ENCODE data around the gene PCDHGB5. TPM values are rescaled to one million over a fixed set of nuclear protein-coding genes. Genes with fewer than 3 reads are reported as not detected.

The PCDHGB5 gene
- total and polyA plus RNA-seq, 2 of the 13 experiments (the other 11 are each of a cell fraction or from before 2014, with no cell fraction given), result 0.08 to 0.44 TPM

- CTCF ChIA-PET (ENCODE audit: low intra/inter-chr PET ratio, low total read pairs), result no interaction called here
Measured at GRCh38 chr5:141384471-141385267, 13.1 kb upstream of the PCDHGB5 start.

More at GRCh38 chr5:141384471-141385267, 13.1 kb upstream of the PCDHGB5 start:
- Histone ChIP-seq H4K20me1 (ENCODE audit: insufficient read depth, low read length) (no peaks in the 10 kb centered on the region), H3K4me3 (replicated peaks in 1 of 3; ENCODE audit: insufficient read depth in 1 of 3, low read depth in 2 of 3, low read length in 3 of 3) (no peak overlapping the region), H3K27ac (ENCODE audit: extremely low read length, insufficient read depth, low read length) (no peak overlapping the region), H3K4me2 (ENCODE audit: low read depth, low read length) (no peak overlapping the region), H3K4me1 (ENCODE audit: insufficient read depth, low read length) (peaks cover 5% of the 10 kb centered on the region; the same call in 1 of the 2 replicates), H3K9ac (ENCODE audit: insufficient read depth, low read depth, low read length) (no peak overlapping the region), H3K9me3 (ENCODE audit: low read length) (peaks cover 10% of the 10 kb centered on the region; the same call in 1 of the 2 replicates), H2AFZ (ENCODE audit: low read length) (no peak overlapping the region), H3K36me3 (replicated peaks in 1 of 2; ENCODE audit: control insufficient read depth in 1 of 2, insufficient read depth in 2 of 2, low read length in 2 of 2) (no peaks in the 10 kb centered on the region), H3K79me2 (ENCODE audit: insufficient read depth, low read length) (no peaks in the 10 kb centered on the region), H3K27me3 (ENCODE audit: control insufficient read depth in 1 of 2, insufficient read depth in 2 of 2, low read length in 2 of 2) (no peaks in the 10 kb centered on the region)
- no peak for ATAC-seq
- in situ Hi-C loops (cut with HindIII; ENCODE audit: extremely low pct_ligation_motif_present, low pct_unique_long_range_greater_than_20kb) (no loop called here), intact Hi-C loops (cut with micrococcal nuclease; ENCODE audit: unreplicated experiment) (no loop called here)
- 56% methylated on average over 7 of the region's 43 CpGs for WGBS (ENCODE audit: low lambda C conversion rate)
- no peak for DNase-seq (ENCODE audit: low spot score)
- TF ChIP-seq SNAI1 (CRISPR knock-in tag; IDR thresholded peaks at IDR 0.05; ENCODE audit: borderline replicate concordance), result no peak
- no peak for TF ChIP-seq ZNF501 (CRISPR knock-in tag; IDR thresholded peaks at IDR 0.05)
- TF ChIP-seq NKX3-1 (CRISPR knock-in tag; IDR thresholded peaks at IDR 0.05), result no peak
- no peak for TF ChIP-seq ZNF567 (CRISPR knock-in tag; IDR thresholded peaks at IDR 0.05; ENCODE audit: borderline replicate concordance)
- no peak for TF ChIP-seq TFDP1 (CRISPR knock-in tag; IDR thresholded peaks at IDR 0.05; ENCODE audit: borderline replicate concordance)
- TF ChIP-seq NR3C1 (CRISPR knock-in tag; IDR thresholded peaks at IDR 0.05), result no peak
- no peak for TF ChIP-seq FOSL2 (CRISPR knock-in tag; IDR thresholded peaks at IDR 0.05)
- TF ChIP-seq MED13 (CRISPR knock-in tag; IDR thresholded peaks at IDR 0.05), result no peak
- no peak for TF ChIP-seq ZEB1 (IDR thresholded peaks at IDR 0.05; ENCODE audit: insufficient replicate concordance, low read depth)
- TF ChIP-seq KAT7 (CRISPR knock-in tag; IDR thresholded peaks at IDR 0.05; ENCODE audit: borderline replicate concordance), result no peak
- TF ChIP-seq GLI4 (CRISPR knock-in tag; IDR thresholded peaks at IDR 0.05; ENCODE audit: borderline replicate concordance), result no peak
- no peak for TF ChIP-seq SIN3B (IDR thresholded peaks at IDR 0.05; ENCODE audit: low read length)
- no peak for TF ChIP-seq ZNF781 (CRISPR knock-in tag; IDR thresholded peaks at IDR 0.05; ENCODE audit: borderline replicate concordance, not compliant biosample characterization)
- no peak for TF ChIP-seq ZNF414 (CRISPR knock-in tag; IDR thresholded peaks at IDR 0.05)
- no peak for TF ChIP-seq ZNF3 (CRISPR knock-in tag; IDR thresholded peaks at IDR 0.05)
- TF ChIP-seq ZNF616 (CRISPR knock-in tag; IDR thresholded peaks at IDR 0.05; ENCODE audit: low read depth), result no peak
- BruUV-seq (replicated peaks), result no TSS peak
- no peak for FAIRE-seq
- POLR2A ChIA-PET, result no interaction called here
